Breast epithelium (tissue), 3 donors: Measurements from ENCODE around the gene NDUFAB1.

Experiments used
- POLR2A ChIP-seq: fragments of 450-650 bp; IDR thresholded peaks from one replicate; pipeline ENCODE4 v1.6.1; 2016; ENCODE audit warnings: antibody characterized with exemption, mild to moderate bottlenecking, moderate library complexity
- TF ChIP-seq, protein P1 (sequence below), 3 donors: fragments of 450-650 bp; IDR thresholded peaks; one replicate each; pipeline ENCODE4 v1.5.1; 2016 to 2017; ENCODE audit warnings: antibody characterized with exemption in 3 of 3, mild to moderate bottlenecking in 3 of 3, moderate library complexity in 3 of 3

DNA sequence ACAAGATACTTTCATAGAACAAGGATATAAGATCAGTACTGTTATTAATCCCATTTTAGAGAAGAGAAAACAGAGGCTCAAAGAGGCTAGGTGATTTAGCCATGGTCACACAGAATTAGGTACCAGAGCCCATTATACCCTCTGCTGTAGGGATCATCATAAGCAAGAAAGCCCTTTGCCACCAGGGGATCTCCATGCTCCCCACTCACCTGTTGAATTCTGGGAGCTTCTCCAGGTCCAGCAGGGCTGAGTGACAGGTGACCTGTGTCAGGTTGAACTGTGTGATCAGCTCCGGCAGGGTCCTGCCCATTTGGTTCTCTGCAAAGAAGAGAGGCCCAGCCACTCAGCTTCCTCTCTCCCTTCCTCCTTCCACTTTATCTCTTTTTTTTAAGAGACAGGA lies 63.7 kb downstream of the NDUFAB1 start:
- TF ChIP-seq, protein P1, sequence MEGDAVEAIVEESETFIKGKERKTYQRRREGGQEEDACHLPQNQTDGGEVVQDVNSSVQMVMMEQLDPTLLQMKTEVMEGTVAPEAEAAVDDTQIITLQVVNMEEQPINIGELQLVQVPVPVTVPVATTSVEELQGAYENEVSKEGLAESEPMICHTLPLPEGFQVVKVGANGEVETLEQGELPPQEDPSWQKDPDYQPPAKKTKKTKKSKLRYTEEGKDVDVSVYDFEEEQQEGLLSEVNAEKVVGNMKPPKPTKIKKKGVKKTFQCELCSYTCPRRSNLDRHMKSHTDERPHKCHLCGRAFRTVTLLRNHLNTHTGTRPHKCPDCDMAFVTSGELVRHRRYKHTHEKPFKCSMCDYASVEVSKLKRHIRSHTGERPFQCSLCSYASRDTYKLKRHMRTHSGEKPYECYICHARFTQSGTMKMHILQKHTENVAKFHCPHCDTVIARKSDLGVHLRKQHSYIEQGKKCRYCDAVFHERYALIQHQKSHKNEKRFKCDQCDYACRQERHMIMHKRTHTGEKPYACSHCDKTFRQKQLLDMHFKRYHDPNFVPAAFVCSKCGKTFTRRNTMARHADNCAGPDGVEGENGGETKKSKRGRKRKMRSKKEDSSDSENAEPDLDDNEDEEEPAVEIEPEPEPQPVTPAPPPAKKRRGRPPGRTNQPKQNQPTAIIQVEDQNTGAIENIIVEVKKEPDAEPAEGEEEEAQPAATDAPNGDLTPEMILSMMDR (IDR thresholded peaks at IDR 0.05), result no peak
- no peak for TF ChIP-seq POLR2A
